Natural killer cell (primary cell): ENCODE data around the gene MYCN. TPM values are rescaled to one million over a fixed set of nuclear protein-coding genes. Genes with fewer than 3 reads are reported as not detected.
"Not testable (repeated sequence)": the region's sequence is repeated elsewhere in the genome, so short reads cannot be mapped to it uniquely, and the experiment has no call there.

Experiments
- ATAC-seq, 3 donors: fragments of 150-1000 bp in 2 of 3; fragments of 200-7000 bp in 1 of 3; cut with Tn5 transposase; 1 replicate in 1 of 3; 2 replicates in 2 of 3; pipeline ENCODE4 v1.10.0; 2021; ENCODE audit warnings: mild to moderate bottlenecking in 2 of 3, moderate library complexity in 2 of 3
- DNase-seq, 2 donors: peaks; one replicate each; pipeline versions ENCODE4 v3.0.0 to v3.0.0-alpha.2; 2013 to 2021; ENCODE audit warnings: mixed read lengths in 1 of 2
- H3K27ac ChIP-seq: one replicate; pipeline ENCODE4 v1.5.1; 2013; ENCODE audit warnings: mild to moderate bottlenecking, low read length
- H3K27me3 ChIP-seq: one replicate; pipeline ENCODE4 v1.6.1; 2013; ENCODE audit warnings: low read length; ENCODE audit not compliant: control insufficient read depth, insufficient read depth
- H3K36me3 ChIP-seq: one replicate; pipeline ENCODE4 v1.6.1; 2013; ENCODE audit warnings: low read length; ENCODE audit not compliant: control insufficient read depth, insufficient read depth
- H3K4me1 ChIP-seq: one replicate; pipeline ENCODE4 v1.6.1; 2013; ENCODE audit warnings: low read length; ENCODE audit not compliant: control insufficient read depth, insufficient read depth
- H3K4me3 ChIP-seq: one replicate; pipeline ENCODE4 v1.5.1; 2013; ENCODE audit warnings: low read length
- H3K9me3 ChIP-seq: one replicate; pipeline ENCODE4 v1.6.1; 2013; ENCODE audit warnings: low read length; ENCODE audit not compliant: control insufficient read depth, insufficient read depth
- H3K27ac Mint-ChIP-seq, 2 donors: one replicate each; pipeline ENCODE4 v1.8.0; 2022; ENCODE audit warnings: mild to moderate bottlenecking in 2 of 2, mixed read lengths in 2 of 2, moderate library complexity in 1 of 2
- H3K27me3 Mint-ChIP-seq, 2 donors: one replicate each; pipeline ENCODE4 v1.8.0; 2022; ENCODE audit warnings: low read depth in 2 of 2, mixed read lengths in 2 of 2
- H3K36me3 Mint-ChIP-seq: one replicate; pipeline ENCODE4 v1.8.0; 2022; ENCODE audit warnings: mixed read lengths
- H3K4me1 Mint-ChIP-seq, 2 donors: one replicate each; pipeline ENCODE4 v1.8.0; 2022; ENCODE audit warnings: mixed read lengths in 2 of 2
- H3K4me3 Mint-ChIP-seq: one replicate; pipeline ENCODE4 v1.8.0; 2022; ENCODE audit warnings: mild to moderate bottlenecking, moderate library complexity, mixed read lengths
- H3K9me3 Mint-ChIP-seq, 2 donors: one replicate each; pipeline ENCODE4 v1.8.0; 2022; ENCODE audit warnings: mixed read lengths in 2 of 2
- WGBS: methylation state at CpG from one replicate; pipeline ENCODE4 v1.1.7; 2013; ENCODE audit warnings: missing lambda C conversion rate; ENCODE audit not compliant: insufficient coverage; 5-methylcytosine and 5-hydroxymethylcytosine counted together
- intact Hi-C: fragments of 100-400 bp; cut with micrococcal nuclease; formaldehyde crosslinking; loops from one replicate; pipeline ENCODE4 v1.14.2; 2022
- total RNA-seq, 4 donors: library from RNA; stranded (reverse); fragments of 120-200 nt in 1 of 4; gene quantifications; one replicate each; pipeline versions ENCODE4 v1.2.3 to v1.2.4, GENCODE V29; 2013 to 2022
- TF ChIP-seq, protein P1 (sequence below): fragments of 200-600 bp; IDR thresholded peaks from one replicate; pipeline ENCODE4 v1.8.0; 2022; ENCODE audit warnings: antibody characterized with exemption

MYCN gene
- total RNA-seq, 3 donors from 2014 or later (not counting 1 experiment from before 2014, with no cell fraction given): 0.18 TPM; not detected in 2

DNA sequence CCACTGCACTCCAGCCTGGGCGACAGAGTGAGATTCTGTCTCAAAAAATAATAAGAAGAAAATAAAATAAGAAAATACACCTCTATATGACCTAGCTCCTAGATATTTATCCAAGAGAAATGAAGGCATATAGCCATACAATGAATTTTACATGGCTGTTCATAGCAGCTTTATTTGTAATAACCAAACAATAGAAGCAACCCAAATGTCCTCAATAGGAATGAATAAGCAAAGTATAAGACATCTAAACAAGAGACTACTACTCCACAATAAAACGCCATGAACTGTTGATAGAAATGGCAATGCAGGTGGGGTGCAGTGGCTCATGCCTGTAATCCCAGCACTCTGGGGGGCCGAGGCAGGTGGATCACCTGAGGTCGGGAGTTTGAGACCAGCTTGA is 31.2 kb upstream of the MYCN start:
- Histone ChIP-seq H3K27me3 (no peaks in the 10 kb centered on the region), H3K4me3 (no peak overlapping the region), H3K27ac (no peak overlapping the region), H3K9me3 (no peaks in the 10 kb centered on the region), H3K36me3 (no peaks in the 10 kb centered on the region), H3K4me1 (no peaks in the 10 kb centered on the region)
- peaks cover 4 to 18% of the 10 kb centered on the region in 2 donors for H3K27me3 Mint-ChIP-seq
- no peak for ATAC-seq
- H3K27ac Mint-ChIP-seq: no peak overlapping the region
- intact Hi-C loops: no loop called here
- TF ChIP-seq, protein P1, sequence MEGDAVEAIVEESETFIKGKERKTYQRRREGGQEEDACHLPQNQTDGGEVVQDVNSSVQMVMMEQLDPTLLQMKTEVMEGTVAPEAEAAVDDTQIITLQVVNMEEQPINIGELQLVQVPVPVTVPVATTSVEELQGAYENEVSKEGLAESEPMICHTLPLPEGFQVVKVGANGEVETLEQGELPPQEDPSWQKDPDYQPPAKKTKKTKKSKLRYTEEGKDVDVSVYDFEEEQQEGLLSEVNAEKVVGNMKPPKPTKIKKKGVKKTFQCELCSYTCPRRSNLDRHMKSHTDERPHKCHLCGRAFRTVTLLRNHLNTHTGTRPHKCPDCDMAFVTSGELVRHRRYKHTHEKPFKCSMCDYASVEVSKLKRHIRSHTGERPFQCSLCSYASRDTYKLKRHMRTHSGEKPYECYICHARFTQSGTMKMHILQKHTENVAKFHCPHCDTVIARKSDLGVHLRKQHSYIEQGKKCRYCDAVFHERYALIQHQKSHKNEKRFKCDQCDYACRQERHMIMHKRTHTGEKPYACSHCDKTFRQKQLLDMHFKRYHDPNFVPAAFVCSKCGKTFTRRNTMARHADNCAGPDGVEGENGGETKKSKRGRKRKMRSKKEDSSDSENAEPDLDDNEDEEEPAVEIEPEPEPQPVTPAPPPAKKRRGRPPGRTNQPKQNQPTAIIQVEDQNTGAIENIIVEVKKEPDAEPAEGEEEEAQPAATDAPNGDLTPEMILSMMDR: no peak
- no peak for DNase-seq
- no peaks in the 10 kb centered on the region for H3K4me1 Mint-ChIP-seq
- H3K36me3 Mint-ChIP-seq: no peaks in the 10 kb centered on the region
- H3K9me3 Mint-ChIP-seq: no peaks in the 10 kb centered on the region
- WGBS: 97% methylated on average over 2 of the region's 4 CpGs
- H3K4me3 Mint-ChIP-seq: no peak overlapping the region

DNA sequence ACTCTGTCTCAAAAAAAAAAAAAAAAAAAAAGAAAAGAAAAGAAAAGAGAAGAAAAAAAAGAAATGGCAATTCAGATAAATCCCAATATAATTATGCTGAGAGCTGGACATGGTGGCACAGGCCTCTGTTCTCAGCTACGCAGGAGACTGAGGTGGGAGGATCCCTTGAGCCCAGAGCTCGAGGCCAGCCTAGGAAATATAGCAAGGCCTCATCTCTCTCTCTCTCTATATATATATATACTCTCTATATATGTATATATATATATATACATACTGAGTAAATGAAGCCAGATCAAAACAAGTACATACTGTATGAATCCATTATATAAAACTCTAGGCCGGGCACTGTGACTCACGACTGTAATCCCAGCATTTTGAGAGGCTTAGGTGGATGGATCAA is 30.6 kb upstream of the MYCN start:
- H3K27ac ChIP-seq: no peak overlapping the region
- TF ChIP-seq, protein P1: no peak
- H3K27ac Mint-ChIP-seq: no peak overlapping the region
- no peaks in the 10 kb centered on the region for H3K27me3 ChIP-seq
- no peak for ATAC-seq
- no peak for DNase-seq
- peaks cover 5 to 18% of the 10 kb centered on the region in 2 donors for H3K27me3 Mint-ChIP-seq
- H3K9me3 Mint-ChIP-seq: no peaks in the 10 kb centered on the region
- intact Hi-C loops: no loop called here
- 97% methylated on average over 3 of the region's 4 CpGs for WGBS
- no peaks in the 10 kb centered on the region for H3K9me3 ChIP-seq
- no peak overlapping the region for H3K4me3 ChIP-seq
- H3K36me3 ChIP-seq: no peaks in the 10 kb centered on the region
- no peaks in the 10 kb centered on the region for H3K4me1 Mint-ChIP-seq
- no peaks in the 10 kb centered on the region for H3K36me3 Mint-ChIP-seq
- H3K4me3 Mint-ChIP-seq: no peak overlapping the region
- no peaks in the 10 kb centered on the region for H3K4me1 ChIP-seq

DNA sequence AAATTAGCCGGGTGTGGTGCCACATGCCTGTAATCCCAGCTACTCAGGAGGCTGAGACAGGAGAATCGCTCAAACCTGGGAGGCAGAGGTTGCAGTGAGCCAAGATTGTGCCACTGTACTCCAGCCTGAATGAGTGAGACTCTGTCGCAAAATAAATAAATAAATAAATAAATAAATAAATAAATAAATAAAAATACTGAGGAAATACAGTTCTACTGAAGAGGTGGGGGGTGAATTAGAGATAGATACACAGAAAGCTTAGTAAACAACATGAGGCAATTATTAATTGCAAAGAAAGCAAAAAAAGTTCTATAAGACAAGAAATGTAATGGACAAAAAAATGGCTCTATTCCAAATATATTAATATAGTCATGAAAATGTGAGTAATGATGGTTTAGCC is 29.1 kb upstream of the MYCN start:
- intact Hi-C loops, ATAC-seq, H3K9me3 ChIP-seq, H3K27ac ChIP-seq, H3K4me3 Mint-ChIP-seq, H3K4me1 Mint-ChIP-seq, H3K4me1 ChIP-seq, H3K27ac Mint-ChIP-seq, H3K36me3 ChIP-seq, H3K27me3 Mint-ChIP-seq, DNase-seq, H3K27me3 ChIP-seq, H3K36me3 Mint-ChIP-seq, H3K4me3 ChIP-seq, H3K9me3 Mint-ChIP-seq: not testable (repeated sequence)
- WGBS: 85% methylated on average over 2 of the region's 3 CpGs

DNA sequence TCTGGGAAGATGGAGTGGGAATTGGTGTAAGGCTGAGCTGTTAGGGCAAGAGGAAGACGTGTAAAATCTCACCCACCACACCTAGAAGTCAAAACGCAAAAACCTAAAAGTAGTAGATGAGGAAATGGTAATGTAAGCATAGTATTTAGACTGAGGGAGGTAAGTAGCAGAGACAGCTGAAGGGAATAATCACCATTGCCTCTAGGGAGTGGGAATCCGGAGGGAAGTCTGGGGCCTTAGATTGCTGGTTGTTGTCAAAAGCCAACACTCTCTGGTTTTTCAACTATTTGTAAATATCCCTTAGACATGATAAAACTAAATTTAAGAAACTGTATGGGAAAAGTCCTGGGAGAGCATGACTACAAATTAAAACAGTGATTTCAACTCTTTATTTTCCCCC is 28.7 kb upstream of the MYCN start:
- no peak overlapping the region for H3K4me3 ChIP-seq
- WGBS: 100% methylated on average over 1 of the region's 3 CpGs
- ATAC-seq (no peak), DNase-seq (no peak)
- Mint-ChIP-seq H3K4me1 (no peaks in the 10 kb centered on the region), H3K9me3 (no peaks in the 10 kb centered on the region), H3K27ac (no peak overlapping the region), H3K36me3 (no peaks in the 10 kb centered on the region), H3K27me3 (peaks cover under 1 to 3% of the 10 kb centered on the region in 2 donors), H3K4me3 (no peak overlapping the region)
- H3K9me3 ChIP-seq: no peaks in the 10 kb centered on the region
- H3K4me1 ChIP-seq: no peaks in the 10 kb centered on the region
- intact Hi-C loops: no loop called here
- H3K27ac ChIP-seq: no peak overlapping the region
- H3K36me3 ChIP-seq: no peaks in the 10 kb centered on the region
- TF ChIP-seq, protein P1: no peak
- H3K27me3 ChIP-seq: no peaks in the 10 kb centered on the region
